Measurements from ENCODE around the gene TWIST2.

DNA sequence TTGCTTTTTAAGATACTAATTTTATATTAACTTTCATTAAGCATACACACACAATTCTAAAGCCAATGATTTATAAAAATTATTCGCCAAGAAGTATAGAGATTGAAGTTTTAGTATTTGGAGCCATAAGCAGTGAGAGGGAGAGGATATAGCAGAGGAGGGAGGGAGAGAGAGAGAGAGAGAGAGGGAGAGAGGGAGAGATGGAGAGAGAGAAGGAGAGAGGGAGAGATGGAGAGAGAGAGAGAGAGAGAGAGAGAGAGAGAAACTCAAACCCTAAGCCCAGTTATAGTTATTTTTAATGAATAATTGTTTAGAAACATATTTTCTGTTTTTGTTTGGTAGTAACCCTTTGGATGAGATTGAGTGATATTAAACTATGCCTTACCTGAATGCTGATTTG is 5.3 kb downstream of the TWIST2 start:
- TF ChIP-seq, protein P1, sequence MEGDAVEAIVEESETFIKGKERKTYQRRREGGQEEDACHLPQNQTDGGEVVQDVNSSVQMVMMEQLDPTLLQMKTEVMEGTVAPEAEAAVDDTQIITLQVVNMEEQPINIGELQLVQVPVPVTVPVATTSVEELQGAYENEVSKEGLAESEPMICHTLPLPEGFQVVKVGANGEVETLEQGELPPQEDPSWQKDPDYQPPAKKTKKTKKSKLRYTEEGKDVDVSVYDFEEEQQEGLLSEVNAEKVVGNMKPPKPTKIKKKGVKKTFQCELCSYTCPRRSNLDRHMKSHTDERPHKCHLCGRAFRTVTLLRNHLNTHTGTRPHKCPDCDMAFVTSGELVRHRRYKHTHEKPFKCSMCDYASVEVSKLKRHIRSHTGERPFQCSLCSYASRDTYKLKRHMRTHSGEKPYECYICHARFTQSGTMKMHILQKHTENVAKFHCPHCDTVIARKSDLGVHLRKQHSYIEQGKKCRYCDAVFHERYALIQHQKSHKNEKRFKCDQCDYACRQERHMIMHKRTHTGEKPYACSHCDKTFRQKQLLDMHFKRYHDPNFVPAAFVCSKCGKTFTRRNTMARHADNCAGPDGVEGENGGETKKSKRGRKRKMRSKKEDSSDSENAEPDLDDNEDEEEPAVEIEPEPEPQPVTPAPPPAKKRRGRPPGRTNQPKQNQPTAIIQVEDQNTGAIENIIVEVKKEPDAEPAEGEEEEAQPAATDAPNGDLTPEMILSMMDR (IDR thresholded peaks at IDR 0.05; ENCODE audit: low read length): no peak
- TF ChIP-seq EZH2phosphoT487 (IDR thresholded peaks at IDR 0.05; ENCODE audit: low read length): no peak
